Hematopoietic multipotent progenitor cell treated with erythropoietin and hydrocortisone succinate and interleukin-3 and kit ligand, for 6 days (in vitro differentiated cells): ENCODE measurements around the gene EXOC2.

Source experiments
- DNase-seq: peaks from one replicate; pipeline ENCODE4 v3.0.0-alpha.2; 2015

The EXOC2 gene

GRCh38 chr6:437037-437392 is 255.9 kb downstream of the EXOC2 start:
- DNase-seq, result no peak

GRCh38 chr6:436308-437036 is 256.5 kb downstream of the EXOC2 start:
- DNase-seq, result no peak

- no peak for DNase-seq
Observed at GRCh38 chr6:435441-436307, 257.3 kb downstream of the EXOC2 start.
